Ovary (tissue), 3 donors: ENCODE results near the gene RAPGEF4.

Experiments
- POLR2A ChIP-seq: fragments of 450-650 bp; IDR thresholded peaks from one replicate; pipeline ENCODE4 v1.6.1; 2017; ENCODE audit warnings: antibody characterized with exemption, mild to moderate bottlenecking, moderate library complexity
- TF ChIP-seq, protein P1 (sequence below), 3 donors: fragments of 450-650 bp in 2 of 3; fragments of 200-600 bp in 1 of 3; IDR thresholded peaks; one replicate each; pipeline versions ENCODE4 v1.5.1 to v1.8.0; 2016 to 2022; ENCODE audit warnings: antibody characterized with exemption in 3 of 3, mild to moderate bottlenecking in 1 of 3
- donor health status: DM: no; HTN: no; CAD: no.

- no peak for TF ChIP-seq POLR2A
- TF ChIP-seq, protein P1, sequence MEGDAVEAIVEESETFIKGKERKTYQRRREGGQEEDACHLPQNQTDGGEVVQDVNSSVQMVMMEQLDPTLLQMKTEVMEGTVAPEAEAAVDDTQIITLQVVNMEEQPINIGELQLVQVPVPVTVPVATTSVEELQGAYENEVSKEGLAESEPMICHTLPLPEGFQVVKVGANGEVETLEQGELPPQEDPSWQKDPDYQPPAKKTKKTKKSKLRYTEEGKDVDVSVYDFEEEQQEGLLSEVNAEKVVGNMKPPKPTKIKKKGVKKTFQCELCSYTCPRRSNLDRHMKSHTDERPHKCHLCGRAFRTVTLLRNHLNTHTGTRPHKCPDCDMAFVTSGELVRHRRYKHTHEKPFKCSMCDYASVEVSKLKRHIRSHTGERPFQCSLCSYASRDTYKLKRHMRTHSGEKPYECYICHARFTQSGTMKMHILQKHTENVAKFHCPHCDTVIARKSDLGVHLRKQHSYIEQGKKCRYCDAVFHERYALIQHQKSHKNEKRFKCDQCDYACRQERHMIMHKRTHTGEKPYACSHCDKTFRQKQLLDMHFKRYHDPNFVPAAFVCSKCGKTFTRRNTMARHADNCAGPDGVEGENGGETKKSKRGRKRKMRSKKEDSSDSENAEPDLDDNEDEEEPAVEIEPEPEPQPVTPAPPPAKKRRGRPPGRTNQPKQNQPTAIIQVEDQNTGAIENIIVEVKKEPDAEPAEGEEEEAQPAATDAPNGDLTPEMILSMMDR (IDR thresholded peaks at IDR 0.05), result no peak
Measured at GRCh38 chr2:172726172-172726735, 9.4 kb upstream of the RAPGEF4 start.
